Body of pancreas (tissue), 4 donors: ENCODE data around the gene MTTP.

Experiments used
- CTCF ChIP-seq, 7 experiments: fragments of 450-650 bp in 4 of 7; fragments of 200-600 bp in 3 of 7; sonication (generic) in 3 of 7; IDR thresholded peaks; one replicate each; pipeline ENCODE4 v1.5.1; 2016 to 2019; ENCODE audit warnings: antibody characterized with exemption in 7 of 7
- POLR2A ChIP-seq, 3 donors: fragments of 450-650 bp; IDR thresholded peaks; one replicate each; pipeline ENCODE4 v1.6.1; 2016; ENCODE audit warnings: antibody characterized with exemption in 3 of 3, mild to moderate bottlenecking in 2 of 3

GRCh38 chr4:99536271-99536670, 38.4 kb upstream of the MTTP start:
- no peak for TF ChIP-seq CTCF (IDR thresholded peaks at IDR 0.05)
- no peak for TF ChIP-seq POLR2A (IDR thresholded peaks at IDR 0.05)
